Dermis microvascular lymphatic vessel endothelial cell (primary cell): ENCODE data around the gene ALX4. TPM values are rescaled to one million over a fixed set of nuclear protein-coding genes. Genes with fewer than 3 reads are reported as not detected.

ENCODE experiments used
- DNase-seq, 2 donors: peaks; one replicate each; pipeline versions ENCODE4 v3.0.0 to v3.0.0-alpha.2; 2010; ENCODE audit warnings: low read depth in 2 of 2
- total RNA-seq: library from RNA; depleted of rRNA; stranded (reverse); fragments of >200 nt; gene quantifications from 2 replicates; pipeline ENCODE4 v1.2.1, GENCODE V29; 2014

The ALX4 gene
- total RNA-seq, 1 donor from 2014 or later: not detected

- DNase-seq: peak in 1 of 2 donors; percentile 29
Measured at GRCh38 chr11:44244639-44245310, 65.2 kb downstream of the ALX4 start.

DNA sequence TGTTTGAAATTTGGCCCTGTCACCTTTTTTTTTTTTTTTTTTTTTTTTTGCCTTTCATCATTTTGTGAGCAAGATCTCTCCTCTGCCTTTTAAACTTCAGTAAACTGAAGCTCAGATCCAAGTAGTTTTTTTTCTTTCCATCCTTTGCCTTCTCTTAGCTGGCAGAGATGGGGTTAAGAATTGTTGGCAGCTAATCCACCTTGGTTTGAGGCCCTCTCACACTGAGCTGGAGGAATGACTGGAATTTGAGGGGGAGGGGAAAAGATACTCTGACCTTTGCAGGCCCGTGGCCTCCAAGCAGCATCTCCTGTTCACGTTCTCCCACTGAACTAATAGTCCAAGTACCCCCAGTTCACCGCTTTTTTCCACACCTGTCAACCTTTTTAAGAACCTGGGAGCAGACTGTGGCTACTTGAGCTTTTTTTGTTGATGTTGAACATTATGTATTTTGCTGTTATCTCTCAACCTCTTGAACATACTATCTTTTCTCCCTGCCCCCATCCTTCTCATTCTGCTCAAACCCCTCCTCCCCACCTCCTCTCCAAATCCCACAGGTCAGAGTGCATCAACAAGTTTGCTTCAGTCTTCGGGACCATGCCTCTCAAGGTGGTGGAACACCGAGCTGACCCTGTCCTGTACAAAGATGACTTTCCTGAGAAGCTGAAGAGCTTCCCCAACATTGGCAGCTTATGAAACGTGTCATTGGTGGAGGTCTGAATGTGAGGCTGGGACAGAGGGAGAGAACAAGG lies 66.2 kb downstream of the ALX4 start:
- peak in 1 of 2 donors; percentile 18 for DNase-seq

GRCh38 chr11:44243086-44243485 lies 66.9 kb downstream of the ALX4 start:
- DNase-seq: no peak

DNA sequence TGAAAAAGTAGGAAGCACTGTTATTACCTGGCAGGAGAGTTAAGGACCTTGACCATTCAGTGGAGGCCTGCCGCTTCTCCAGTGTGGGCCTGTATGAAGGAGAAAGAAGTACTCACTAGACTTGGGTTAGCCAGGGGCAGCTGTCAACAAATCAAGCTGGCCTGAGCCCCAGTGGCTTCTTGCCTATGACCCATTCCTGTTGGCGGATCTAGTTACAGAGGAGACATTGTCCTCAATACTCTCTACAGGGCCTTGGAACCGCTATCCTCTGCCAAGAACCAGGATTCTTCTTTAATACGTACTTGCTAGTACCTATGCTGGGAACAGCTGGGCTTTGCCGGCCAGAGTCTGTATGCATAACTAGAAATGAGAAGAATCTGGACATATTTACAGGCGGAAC lies 68.1 kb downstream of the ALX4 start:
- DNase-seq: no peak

DNA sequence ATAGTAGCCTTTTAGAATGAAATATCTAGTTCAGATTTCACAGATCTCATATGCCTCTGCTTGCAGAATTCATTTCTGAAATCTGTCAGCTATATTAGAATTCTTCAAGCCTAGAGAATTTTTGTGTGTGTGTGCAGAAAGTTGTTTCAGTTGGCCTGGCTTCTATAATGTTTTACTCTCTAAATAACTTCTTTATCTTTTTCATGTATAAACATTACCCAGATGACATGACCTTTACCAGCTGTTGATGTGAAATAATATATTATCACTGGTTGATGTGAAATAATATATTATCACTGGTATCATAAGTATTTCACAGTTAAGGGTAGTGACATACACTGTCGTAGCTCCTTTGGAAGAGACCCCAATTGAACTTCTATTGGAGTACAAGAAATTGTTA lies 72.8 kb downstream of the ALX4 start:
- no peak for DNase-seq

GRCh38 chr11:44236296-44236695 lies 73.6 kb downstream of the ALX4 start:
- DNase-seq: no peak

DNA sequence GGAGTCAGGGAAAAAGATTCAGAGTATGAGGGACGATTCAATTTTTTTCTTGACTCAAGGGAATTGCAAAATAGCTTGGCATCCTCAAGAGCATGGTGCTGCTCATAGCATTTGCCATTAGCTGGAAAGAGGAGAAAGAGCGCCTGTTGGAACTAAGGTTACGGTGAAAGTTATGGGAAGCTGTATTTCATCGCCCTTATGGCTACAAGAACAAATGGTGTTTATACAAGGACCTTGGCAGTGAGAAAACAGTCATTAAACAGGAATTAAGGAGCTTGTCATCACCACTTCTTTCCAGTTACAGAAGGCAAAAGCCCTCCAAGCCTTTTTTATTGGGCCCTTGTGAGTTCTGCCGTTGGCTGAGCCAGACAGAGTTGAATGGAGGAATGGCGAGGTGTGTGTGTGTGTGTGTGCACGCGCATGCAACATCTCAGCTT lies 74.2 kb downstream of the ALX4 start:
- DNase-seq: no peak

DNA sequence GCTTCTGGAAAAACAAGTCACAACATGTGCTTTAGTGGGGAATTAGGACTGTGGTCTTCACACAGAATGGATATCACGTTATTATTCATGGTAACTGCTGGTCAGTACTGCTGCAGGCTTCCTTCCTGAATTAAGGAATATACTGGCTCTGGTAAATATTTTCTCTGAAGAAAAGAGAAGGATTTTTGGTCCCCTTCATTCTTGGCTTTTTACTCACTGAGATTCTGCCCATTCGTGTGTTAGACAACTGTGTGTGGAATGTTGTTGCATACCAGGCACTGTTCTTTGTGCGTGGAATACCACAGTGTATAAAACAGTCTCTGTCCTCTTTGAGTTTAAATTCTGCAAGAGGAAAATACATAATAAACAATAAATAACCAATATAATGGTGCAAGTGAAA lies 80.3 kb downstream of the ALX4 start:
- DNase-seq: no peak

DNA sequence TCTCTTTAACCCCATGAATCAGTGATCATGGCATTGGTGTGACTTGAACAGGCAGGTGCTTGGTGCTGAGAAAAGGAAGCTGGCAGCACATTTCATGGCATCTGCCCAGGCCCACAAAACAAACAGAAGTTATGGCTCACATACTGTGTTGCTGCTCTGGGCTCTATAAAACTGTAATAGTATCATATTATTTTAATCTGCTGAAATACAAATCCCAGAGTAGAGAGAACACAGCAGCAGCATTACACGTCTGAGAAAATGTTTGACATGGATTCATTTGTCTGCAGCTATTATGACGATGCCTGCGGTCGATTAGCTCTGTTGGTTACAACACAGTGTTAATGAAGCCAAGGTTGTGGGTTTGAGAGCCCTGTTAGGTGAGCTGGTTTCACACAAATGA lies 80.8 kb downstream of the ALX4 start:
- no peak for DNase-seq

DNA sequence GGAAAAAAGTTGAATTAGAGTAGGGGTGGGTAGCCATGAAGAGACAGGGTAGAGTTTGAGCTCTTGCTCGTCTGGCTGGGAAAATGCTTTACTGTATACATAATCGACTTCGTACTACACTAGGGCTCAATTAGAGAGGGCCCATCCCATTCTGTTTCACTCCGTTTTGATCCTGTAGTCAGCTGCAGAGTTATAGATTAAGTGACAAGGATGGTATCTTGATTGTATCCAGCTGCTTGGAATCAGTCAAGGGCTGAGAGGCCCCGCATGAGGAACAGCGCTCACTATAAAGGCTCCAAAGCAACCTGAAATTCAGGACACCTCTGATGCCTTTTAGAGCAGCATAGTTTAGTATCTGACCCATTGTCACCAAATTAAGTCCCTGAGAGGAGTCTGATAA lies 81.6 kb downstream of the ALX4 start:
- no peak for DNase-seq

DNA sequence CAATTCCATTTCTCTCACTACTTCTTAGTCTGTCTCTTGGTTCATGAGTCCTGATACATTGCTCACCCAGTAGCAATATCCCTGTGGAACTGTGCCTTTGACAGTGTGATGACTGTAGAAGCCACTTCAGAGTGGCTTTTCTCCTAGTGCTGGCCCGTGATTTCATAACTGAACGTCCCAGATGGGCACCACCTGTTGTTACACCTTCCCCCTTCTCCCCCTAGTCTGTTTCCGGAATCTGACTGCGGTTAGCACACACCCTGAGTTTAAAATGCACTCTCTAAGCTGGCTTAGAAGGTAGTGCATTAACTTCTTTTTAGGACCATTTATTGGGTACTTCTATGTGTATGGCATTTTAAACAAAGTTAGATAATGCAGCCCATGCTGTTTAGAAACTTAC lies 83.0 kb downstream of the ALX4 start:
- no peak for DNase-seq

GRCh38 chr11:44226490-44226889 lies 83.4 kb downstream of the ALX4 start:
- no peak for DNase-seq

DNA sequence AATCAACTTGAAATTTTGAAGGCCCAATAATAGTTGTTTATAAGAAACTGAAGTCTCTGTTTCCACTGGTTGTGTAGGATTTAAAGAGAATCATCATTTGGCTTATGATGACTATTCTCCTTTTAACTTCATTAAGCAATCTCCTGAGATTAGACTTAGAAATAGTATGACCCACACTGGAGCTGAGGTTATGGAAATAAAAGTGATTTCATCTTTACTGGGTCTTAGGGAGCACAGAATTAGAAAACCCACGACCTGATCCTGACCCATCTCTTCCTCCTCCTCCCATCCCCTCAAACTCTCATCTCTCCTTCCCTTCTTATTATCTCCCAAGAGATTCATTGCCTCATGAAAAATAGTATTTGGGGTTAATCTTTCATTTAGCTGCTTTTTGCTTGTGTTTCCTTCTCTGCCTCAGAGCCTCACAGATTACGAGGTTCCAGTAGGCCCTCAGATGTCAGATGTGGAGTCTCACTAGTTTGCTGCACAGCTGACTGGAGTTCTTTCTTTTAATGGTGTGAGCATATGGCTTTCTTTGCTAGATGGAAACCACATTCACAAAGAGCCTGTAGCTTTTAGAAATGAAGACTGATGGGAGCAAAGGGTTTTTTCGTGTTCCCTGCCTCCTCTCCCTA lies 85.0 kb downstream of the ALX4 start:
- DNase-seq: no peak

DNA sequence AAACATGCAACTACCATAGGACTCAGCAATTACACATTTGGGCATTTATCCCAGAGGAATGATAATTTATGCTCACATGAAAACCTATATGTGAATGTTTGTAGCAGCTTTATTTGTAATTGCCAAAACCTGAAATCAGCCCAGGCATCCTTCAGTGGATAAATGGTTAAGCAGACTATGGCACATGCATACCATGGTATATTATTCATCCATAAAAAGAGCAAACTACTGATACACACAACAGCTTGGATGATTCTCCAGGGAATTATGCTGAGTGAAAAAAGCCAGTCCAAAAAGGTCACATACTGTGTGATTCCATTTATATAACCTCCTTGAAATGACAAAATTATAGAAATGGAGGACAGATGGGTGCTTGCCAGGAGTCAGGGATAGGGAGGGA lies 86.7 kb downstream of the ALX4 start:
- no peak for DNase-seq

DNA sequence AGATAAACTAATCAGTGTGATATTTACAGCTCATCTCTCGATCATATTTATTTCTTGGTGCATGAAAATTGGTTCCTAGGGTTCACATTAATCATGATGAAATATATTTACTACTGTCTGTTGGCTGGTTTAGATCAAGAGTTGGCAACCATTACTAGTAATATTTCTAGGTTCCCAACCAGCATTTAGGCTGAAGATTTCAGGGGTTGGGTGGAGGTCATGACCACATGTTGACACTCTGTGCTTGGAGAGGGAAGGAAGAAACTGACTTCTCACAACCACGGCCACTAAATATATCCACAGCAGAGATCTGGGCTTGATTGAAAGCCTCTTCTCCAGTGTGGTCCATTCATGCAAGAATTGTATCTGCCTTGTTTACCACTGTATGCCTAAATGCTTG lies 87.9 kb downstream of the ALX4 start:
- DNase-seq: no peak

DNA sequence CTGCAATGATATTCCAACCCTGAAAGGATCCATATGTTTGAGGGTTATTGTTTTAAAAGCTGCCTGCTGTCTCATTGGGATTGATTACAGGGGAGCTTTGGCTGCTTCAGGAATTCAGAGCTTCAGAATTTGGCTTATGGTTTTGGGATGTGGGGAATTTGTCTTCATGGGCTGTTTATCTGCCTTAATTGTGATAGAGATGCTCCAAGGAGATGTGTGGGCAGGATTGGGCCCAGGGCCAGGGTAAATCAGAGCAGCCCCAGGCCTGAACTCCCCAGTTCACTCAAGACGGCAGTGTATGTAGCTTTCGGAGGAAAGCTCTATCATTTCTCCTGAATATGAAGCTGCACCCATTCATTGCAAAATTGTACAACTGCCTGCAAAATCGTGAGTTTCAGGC lies 88.5 kb downstream of the ALX4 start:
- no peak for DNase-seq

DNA sequence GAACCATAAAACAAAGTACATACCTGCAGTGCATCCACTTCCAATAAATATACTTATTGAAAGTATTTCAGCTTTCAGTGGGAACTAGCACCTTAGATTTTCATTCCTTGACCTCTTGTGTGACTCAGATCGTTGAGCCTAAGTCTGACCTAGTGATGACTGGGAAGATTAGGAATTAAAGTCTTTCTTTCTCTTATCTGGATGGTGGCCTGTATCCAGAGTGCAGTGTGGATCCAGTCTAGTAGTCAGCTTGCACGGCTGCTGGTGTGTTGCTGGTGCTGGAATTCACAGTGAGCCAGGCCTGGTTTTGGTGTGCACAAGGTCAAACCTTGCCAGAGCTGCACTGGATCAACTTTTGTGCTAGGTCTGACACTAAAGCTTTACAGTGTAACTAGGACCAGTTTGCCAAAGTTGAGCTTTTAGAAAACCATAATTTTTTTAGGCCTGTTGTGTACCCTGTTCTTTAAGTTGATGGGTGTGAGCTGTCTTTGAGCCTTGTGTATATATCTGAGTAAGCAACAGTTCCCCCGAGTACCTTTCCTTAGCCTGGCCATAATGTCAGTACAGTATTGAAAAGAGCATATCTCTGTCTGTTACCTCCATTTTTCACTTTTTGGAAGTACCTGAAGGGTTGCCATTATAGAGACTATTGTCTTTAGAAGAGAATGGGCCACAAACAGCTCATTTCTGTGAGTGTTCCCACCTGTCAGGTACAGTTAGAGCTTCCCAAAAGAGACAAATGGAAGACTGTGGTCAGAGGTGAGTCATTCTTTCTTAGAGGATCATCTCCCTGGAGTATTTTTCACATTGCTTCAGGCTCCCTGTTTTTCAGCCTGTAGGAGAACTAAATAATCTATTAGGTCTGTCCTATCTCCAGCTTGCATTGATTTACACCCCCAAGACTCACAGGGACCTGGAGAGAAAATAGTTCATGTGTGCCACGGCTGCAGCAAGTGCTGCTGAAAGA lies 89.8 kb downstream of the ALX4 start:
- DNase-seq: no peak

- DNase-seq: no peak
Measured at GRCh38 chr11:44217432-44217831, 92.5 kb downstream of the ALX4 start.

DNA sequence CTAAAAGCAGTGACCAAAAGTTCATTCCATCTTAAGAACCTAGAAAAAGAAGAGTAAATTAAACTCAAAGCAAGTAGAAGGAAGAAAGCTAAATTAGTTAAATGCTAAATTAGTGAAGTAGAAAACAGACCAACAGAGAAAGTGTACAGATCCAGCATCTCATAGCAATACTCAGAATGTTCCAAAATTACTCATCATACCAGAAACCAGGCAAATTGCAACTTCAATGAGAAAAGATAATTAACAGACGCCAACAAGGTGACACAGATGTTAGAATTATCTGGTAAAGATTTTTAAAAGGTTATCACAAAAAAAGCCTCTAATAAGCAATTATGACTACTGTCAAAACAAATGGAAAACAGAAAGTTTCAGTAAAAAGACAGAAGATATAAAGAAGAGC lies 96.8 kb downstream of the ALX4 start:
- DNase-seq: no peak

DNA sequence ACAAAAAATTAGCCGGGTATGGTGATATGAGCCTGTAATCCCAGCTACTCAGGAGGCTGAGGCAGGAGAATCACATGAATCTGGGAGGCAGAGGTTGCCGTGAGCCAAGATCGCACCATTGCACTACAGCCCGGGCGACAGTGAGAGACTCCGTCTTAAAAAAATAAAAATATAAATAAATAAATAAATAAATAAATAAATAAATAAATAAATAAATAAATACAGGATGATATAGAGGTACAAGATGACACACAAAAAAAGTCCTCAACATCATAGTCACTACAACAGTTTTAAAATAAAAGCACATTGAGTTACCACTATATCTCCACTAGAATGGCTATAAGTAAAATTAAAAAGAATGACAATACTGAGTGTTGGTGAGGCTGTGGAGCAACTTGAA lies 97.8 kb downstream of the ALX4 start:
- no peak for DNase-seq
